GM08714 (cell line): ENCODE measurements around the gene PITPNC1.
"Not testable (repeated sequence)": the region's sequence is repeated elsewhere in the genome, so short reads cannot be mapped to it uniquely, and the experiment has no call there.

Experiments
- H3K4me3 ChIP-seq: fragments of 200-500 bp; sonication (Bioruptor generic); 2 replicates; pipeline ENCODE4 v1.5.1; 2014; ENCODE audit warnings: mild to moderate bottlenecking, low read length, inconsistent platforms
- ZNF274 ChIP-seq: IDR thresholded peaks from 2 replicates; pipeline ENCODE4 v1.6.1; 2012; ENCODE audit warnings: mild to moderate bottlenecking, low read depth, low read length

PITPNC1 gene

DNA sequence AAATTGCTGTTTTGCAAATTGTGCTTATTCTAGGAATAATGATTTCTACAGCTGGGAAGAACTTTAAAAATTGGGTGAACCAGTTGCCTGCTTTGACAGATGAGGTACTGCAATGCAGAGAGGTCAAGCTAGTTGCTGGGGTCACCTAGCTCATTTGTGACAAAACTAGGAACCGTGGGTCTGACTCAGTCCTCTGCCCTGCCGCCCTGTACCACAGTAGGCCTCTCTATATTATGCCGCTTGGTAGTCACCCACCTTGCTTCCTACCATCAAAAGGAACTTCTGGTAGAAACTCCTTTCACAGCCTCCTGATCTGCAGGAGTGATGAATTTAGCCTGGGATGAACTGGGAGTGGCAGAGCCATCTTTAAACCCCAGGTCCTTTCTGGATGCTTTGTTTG lies 105.7 kb downstream of the PITPNC1 start:
- no peak overlapping the region for H3K4me3 ChIP-seq
- TF ChIP-seq ZNF274, result no peak

DNA sequence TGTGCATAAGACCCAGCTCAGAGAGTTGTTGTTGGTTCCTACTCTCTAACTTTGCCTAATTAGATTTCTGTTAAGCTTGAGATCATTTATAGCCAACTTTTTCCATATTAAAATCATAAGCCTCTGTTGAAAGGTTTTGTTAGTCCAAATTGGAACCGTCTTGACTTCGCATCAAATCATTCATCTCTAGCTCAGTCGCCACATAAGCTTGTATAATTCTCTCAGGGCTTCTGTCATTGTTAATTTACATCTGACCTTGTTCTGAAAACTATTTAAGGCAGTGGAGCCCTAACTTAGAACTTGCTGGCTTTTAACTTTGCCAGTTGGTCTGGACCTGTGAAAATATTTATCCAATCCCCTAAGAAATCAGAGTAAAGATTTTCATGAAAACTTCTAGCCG lies 107.2 kb downstream of the PITPNC1 start:
- no peak for TF ChIP-seq ZNF274
- no peak overlapping the region for H3K4me3 ChIP-seq

DNA sequence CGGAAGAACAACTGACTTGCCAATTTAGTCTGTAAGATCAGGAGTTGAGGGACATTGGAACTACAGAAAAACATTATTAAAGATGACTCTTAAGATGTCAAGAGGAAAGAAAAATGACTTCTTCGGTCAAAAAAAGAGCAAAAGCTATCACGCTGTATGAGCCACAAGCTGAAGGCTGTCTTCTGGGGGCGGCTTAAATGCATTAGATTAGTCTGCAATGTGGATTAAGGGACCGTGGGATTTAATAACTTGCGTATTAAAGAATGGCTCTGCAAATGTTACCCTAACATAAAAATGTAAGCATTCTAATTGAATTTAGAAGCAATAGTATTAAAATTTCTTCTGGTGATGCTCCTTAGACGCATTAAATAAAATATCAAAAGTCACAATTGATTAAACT lies 108.6 kb downstream of the PITPNC1 start:
- no peak for TF ChIP-seq ZNF274
- no peak overlapping the region for H3K4me3 ChIP-seq

DNA sequence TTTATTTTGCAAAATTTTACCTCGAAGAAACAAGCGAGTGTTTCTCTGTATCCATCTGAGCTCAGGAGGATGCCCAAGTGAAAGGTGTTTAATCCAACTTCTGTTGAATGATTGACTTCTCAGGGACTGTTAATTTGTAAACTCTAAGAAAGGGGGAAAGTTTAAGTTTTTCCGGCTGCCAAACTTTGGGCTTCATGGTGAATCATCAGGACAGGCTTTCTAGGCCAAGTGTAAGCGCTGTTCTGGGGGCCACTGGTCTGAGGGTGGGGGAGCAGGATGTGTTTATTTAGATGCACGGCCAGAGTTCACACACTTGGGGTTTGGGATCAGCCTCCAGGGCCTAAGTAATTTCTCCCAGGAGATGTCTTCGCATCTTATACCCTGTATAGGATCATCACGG lies 110.4 kb downstream of the PITPNC1 start:
- H3K4me3 ChIP-seq, result no peak overlapping the region
- no peak for TF ChIP-seq ZNF274

DNA sequence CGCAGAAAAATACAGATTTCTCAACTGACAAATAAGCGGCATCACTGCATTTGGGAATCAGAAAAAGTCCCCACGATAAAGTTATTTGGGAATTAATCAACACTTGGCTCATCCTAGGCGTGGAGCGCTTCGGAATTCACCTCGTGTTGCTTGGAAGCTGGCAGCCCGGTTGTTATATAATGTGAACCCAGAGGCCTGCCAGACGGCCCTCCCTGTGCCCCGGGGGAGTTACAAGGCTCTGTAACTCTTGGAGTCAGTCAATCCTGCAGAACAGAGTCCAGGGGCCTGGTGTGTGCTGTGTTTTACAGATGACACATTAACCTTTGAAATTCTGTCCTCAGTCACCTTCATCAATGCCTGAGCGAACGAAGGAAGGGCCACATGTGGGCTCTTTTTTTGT lies 111.1 kb downstream of the PITPNC1 start:
- TF ChIP-seq ZNF274, result no peak
- H3K4me3 ChIP-seq, result no peak overlapping the region

DNA sequence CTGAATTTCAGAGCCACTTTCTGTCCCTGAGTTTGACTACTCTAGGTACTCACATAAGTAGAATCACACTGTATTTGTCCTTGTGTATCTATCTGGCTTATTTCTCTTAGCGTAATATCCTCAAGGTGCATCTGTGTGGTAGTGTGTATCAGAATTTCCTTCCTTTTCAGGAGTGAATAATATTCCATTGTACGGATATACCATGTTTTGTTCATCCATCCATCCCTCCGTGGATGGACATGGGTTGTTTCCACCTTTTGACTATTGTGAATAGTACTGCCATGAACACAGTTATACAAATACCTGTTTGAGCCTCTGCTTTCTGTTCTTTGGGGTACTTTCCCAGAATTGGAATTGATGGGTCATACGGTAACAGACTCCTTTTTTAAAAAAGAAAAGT lies 111.7 kb downstream of the PITPNC1 start:
- TF ChIP-seq ZNF274, result no peak
- H3K4me3 ChIP-seq, result no peak overlapping the region

DNA sequence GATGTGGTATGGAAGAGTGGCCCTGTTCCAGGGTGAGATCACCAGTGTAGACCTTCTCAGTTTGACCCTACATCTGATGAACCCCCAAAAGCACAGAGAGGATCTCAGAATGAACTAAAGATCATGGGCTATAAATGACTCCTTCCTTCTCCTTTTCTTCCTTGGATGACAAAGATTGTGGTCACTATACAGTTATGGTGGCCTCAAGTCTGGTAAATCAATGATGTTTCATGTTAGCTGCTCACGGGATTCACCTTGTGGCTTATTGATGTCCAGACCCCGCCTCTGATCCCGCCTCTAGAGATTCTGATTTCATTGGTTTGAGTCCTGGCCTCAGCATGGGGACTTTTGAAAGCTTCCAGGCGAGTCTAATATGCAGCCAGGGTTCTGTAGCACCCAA lies 112.2 kb downstream of the PITPNC1 start:
- TF ChIP-seq ZNF274, result no peak
- no peak overlapping the region for H3K4me3 ChIP-seq

DNA sequence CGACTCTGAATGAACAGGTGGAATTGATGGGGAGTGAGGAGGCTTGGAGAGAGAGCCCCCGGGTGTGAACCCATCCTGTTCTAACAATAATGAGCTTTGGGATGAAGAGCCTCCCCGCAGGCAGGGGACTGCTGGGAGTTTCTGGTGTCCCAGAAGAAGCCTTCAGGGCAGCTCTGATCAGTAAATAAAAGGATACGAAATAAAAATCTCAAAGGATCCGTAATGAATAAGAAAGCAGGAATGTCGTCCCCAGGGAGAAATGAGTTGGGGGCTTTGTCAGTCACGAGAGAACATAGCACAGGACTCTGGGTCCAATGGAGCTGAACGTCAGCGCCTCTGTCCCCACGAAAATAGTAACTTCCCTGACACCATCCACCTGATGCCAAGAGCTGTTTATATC lies 113.4 kb downstream of the PITPNC1 start:
- no peak for TF ChIP-seq ZNF274
- H3K4me3 ChIP-seq, result no peak overlapping the region

DNA sequence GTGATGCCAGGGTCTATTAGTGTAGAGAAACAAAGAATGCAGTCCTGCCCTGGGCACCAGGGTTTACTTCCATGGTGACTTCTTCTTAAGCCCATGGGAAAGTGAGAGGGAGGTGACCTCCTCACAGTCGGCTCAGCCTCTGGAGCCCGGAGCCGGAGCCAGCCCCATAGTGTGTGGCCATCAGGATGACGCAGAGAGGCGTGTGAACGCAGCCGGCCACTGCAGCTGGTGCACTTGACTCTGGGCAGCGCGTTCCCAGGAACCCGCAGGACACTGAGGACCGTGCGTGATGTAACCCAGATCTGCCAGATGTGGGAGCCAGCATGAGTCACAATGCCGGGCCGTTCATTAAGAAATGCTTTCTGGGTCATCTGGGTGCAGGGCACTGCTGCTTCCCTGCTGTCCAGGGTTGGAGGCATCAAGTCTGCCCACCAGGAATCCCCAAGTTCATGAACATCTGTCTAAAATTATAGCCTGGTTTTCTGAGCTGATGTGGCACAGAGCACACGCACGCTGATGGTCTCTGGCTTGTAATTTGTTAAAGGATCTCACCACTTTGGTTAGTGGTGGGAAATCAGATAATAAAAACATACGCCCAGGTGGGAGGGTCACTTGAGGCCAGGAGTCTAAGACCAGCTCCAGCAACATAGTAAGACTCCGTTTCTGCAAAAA lies 114.1 kb downstream of the PITPNC1 start:
- H3K4me3 ChIP-seq, result no peak overlapping the region
- no peak for TF ChIP-seq ZNF274

DNA sequence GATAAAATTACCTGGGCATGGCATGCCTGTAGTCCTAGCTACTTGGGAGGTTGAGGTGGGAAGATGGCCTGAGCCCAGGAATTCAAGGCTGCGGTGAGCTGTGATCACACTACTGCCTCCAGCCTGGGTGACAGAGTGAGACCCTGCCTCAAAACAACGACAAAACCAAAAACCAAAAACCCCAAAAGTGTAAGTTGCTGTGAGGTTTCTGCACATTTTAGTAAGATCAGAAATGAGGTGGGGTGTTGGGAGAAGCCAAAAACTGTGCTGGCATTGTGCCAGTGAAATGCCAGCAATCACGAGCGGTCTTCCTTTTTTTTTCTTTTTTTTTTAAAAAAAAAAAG lies 114.6 kb downstream of the PITPNC1 start:
- no peak overlapping the region for H3K4me3 ChIP-seq
- TF ChIP-seq ZNF274, result no peak

DNA sequence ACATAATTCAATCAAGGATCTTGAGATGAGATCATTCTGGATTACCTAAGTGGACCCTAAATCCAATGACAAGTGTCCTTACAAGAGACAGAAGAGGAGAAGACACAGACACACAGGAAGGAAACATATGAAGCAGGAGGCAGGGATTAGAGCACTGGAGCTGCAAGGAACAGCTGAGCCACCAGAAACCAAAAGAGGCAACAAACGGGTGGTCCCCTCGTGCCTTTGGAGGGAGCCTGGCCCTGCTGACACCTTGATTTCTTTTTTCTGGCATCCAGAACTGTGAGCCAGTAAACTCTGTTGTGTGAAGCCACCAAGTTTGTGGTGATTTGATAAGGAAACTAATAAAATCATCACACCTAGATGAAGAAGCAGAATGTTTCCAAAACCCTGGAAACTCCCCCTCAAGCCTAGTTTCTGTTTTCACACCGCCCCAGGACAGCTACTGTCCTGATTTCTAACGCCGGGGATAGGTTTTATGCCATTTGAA lies 115.2 kb downstream of the PITPNC1 start:
- TF ChIP-seq ZNF274, result no peak
- H3K4me3 ChIP-seq, result no peak overlapping the region

DNA sequence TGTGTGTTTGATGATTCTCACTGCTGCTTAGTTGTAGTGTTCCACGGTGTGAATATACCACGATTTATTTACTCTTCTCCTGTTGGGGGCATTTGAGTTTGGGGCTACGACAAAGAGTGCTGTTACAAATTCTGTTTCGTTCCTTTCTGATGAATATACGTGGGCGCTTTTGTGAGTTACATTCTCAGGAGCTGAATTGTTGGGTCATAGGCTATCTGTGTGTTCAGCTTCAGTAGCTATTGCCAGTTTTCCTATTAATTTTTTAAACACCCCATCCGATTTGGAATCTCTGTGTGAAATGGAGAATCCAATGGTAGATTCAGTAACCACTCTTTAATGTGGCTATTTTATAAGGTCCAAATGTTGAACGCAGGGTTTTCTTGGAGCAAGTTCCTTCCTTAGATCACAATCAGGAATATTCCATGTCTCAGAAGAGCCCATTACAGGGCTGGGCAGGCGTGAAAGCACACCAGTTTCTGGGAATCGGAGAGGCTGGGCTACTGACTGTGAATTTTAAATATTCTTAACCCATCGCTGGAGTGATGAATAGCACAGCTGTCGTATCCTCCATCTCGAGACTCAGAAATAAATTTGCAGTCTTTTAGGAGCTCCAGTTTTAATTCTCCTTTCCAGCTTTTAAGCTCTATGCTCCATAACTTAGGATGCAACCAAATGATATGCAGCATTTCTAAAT lies 115.9 kb downstream of the PITPNC1 start:
- TF ChIP-seq ZNF274, result no peak
- H3K4me3 ChIP-seq, result no peak overlapping the region

DNA sequence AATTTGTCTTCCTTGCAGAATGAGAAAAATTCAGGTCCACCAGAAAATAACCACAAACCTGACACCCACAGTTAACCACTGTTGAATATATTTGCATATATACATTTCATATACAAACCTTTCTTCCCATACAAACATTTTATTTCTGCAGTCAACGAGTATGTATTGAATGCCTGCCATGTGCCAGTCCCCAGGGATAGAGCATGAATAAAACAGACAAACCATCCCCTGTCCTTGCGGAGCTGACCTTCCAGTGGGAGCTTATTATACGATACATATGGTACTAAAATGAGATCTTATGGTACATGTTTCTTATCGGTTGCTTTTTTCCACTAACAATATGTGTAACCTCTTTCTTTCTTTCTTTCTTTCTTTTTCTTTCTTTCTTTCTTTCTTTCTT lies 116.7 kb downstream of the PITPNC1 start:
- no peak for TF ChIP-seq ZNF274
- H3K4me3 ChIP-seq, result no peak overlapping the region

DNA sequence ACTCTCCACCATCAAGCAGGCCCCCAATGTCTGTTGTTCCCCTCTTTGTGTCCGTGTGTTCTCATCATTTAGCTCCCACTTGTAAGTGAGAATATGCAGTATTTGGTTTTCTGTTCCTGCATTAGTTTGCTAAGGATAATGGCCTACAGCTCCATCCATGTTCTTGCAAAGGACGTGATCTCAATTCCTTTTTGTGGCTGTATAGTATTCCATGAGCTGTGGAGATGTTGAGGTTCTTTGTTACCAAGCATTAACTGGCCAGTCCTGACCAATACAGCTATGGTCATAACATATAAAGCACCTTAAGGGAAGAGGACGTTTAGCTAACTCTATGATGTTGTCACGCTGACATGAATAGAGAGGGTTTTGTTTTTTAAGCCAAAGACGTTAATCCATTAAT lies 118.5 kb downstream of the PITPNC1 start:
- not testable (repeated sequence) for H3K4me3 ChIP-seq

DNA sequence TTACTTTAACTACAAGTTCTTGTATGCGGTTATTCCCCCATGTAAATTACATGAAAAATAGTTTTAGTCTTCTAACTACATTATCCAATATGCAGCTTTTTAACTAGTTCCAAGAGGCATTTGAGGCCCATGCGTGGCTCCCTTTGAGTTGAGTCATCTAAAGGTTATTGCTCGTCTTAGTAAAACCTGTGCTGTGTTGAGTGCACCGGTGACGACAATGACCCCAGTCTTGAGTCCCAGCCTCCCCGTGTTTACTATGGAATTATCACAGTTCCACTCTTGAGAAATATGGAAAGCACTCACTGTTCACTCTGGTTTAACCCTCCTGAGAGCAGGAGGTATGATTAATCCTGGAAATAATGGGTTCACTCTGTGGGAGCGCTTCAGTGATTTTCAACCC lies 119.2 kb downstream of the PITPNC1 start:
- TF ChIP-seq ZNF274, result no peak
- H3K4me3 ChIP-seq, result no peak overlapping the region

DNA sequence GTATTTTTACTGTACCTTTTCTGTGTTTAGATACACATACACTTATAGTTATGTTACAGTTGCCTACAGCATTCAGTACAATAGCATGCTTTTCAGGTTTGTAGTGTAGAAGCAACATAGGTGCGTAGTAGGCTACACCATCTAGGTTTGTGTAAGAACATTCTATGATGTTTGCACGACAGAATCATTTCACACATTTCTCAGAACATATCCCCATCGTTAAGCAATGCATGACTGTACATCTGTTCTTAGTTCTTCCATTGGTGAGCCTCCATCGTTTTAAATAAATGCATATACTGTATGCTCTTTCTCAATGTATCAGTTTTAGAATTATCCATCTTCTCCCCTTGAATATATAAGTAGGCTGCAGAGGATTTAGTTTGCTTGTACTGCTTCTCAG lies 122.6 kb downstream of the PITPNC1 start:
- H3K4me3 ChIP-seq, result no peak overlapping the region

More for the DNA sequence above, 122.6 kb downstream of the PITPNC1 start:
- TF ChIP-seq ZNF274, result no peak
